GM18526 (cell line): Measurements from ENCODE around the gene CSPG5.

Source experiments
- POLR2A ChIP-seq: IDR thresholded peaks from 3 replicates; pipeline ENCODE4 v1.6.1; 2011; ENCODE audit not compliant: insufficient read length; ENCODE audit errors: extremely low read depth

Gene CSPG5, protein sequence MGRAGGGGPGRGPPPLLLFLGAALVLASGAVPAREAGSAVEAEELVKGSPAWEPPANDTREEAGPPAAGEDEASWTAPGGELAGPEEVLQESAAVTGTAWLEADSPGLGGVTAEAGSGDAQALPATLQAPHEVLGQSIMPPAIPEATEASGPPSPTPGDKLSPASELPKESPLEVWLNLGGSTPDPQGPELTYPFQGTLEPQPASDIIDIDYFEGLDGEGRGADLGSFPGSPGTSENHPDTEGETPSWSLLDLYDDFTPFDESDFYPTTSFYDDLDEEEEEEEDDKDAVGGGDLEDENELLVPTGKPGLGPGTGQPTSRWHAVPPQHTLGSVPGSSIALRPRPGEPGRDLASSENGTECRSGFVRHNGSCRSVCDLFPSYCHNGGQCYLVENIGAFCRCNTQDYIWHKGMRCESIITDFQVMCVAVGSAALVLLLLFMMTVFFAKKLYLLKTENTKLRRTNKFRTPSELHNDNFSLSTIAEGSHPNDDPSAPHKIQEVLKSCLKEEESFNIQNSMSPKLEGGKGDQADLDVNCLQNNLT

DNA sequence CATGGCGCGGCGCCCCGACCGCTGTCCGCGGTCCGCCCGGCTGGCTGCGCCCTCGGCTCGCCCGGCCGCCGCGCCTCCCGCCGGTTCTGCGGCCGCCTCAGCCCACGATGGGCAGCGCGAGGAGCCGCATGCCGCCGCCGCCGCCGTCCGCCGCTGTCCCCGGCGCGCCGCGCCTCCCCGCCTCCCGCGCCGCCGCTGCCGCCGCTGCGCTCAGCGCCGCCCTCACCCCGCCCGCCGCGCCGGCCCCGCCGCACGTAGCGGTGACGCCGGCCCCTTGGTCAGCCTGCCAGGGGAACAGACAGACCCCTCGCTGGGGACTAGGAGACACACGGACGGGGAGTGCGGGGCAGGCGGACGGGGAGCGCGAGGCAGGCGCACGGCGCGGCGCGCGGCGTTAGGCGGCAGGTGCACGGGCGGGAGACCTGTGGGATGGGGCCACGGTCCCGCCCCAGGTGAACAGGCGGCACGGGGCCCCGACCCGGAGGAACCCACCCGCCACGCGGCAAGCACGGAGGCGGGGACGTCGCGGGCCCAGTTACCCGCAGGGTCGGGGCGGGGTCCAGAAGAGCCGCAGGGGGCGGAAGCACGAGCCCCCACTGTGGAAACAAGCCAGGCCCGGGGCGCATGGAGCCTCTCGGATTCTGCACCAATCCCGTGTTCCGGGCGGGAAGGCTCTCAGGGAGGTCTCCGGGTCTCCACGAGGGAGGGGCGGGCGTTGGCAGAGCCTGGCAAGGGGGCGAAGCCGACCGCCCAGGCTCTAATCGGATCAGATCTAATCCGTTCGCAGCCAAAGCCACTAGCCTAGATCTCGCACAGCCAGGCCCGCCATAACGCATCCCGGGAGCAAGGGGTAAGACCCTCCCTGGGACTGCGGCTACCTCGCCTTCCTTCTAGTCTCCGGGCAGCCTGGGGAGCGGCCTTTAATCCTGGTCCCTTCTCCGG is at the start of gene CSPG5:
CSPG5 (minus strand) TSS at position 175 of the 942 bp plus-strand sequence; CDS start at position 3, 172 bp downstream.
- no peak for TF ChIP-seq POLR2A

DNA sequence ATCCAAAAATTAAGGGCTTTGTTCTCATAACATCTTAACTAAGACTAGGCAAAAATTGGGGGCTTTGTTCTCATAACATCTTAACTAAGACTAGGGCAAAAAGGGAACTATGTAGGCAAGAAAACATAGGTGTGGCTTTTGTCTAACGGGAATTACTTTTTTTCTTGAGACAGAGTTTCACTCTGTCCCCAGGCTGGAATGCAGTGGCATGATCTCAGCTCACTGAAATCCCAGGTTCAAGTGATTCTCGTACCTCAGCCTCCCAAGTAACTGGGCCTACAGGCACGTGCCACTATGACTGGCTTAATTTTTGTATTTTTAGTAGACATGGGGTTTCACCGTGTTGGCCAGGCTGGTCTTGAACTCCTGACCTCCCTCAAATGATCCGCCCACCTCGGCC is 49.8 kb upstream of the CSPG5 start:
- TF ChIP-seq POLR2A = no peak

DNA sequence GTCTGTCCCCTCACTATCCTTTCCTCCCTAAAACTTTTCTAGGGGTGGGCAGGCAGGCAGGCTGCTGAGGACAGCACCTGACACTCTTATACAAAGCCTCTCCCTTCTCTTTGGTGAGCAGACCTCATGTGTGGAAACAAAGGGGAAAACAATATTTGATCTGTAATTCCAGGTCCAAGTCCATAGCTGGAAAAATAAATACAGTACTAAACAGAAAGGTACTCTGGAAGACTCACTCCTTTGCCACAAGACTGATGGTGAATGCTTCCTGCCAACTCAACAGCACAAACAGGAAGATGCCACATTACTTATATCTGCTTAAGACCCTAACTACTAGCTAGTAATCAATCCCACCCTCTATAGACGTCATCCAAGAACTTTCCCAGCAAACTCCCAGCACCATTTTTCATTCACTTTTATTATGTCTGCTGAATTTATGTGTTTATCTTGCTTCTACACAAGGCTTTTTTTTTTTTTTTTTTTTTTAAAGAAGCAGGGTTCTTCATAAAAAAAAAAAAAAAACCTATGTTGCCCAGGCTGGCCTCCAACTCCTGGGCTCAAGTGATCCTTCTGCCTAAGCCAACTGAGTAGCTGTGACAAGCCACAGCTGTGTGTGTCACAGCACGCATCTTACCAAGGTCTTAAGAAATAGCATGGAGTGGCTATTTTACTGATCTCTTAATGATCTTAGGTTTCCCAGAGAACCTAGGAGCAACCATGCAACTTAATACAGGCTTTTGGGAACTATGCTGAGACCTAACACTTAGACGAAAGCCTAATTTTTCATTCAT is 44.2 kb upstream of the CSPG5 start:
- no peak for TF ChIP-seq POLR2A

DNA sequence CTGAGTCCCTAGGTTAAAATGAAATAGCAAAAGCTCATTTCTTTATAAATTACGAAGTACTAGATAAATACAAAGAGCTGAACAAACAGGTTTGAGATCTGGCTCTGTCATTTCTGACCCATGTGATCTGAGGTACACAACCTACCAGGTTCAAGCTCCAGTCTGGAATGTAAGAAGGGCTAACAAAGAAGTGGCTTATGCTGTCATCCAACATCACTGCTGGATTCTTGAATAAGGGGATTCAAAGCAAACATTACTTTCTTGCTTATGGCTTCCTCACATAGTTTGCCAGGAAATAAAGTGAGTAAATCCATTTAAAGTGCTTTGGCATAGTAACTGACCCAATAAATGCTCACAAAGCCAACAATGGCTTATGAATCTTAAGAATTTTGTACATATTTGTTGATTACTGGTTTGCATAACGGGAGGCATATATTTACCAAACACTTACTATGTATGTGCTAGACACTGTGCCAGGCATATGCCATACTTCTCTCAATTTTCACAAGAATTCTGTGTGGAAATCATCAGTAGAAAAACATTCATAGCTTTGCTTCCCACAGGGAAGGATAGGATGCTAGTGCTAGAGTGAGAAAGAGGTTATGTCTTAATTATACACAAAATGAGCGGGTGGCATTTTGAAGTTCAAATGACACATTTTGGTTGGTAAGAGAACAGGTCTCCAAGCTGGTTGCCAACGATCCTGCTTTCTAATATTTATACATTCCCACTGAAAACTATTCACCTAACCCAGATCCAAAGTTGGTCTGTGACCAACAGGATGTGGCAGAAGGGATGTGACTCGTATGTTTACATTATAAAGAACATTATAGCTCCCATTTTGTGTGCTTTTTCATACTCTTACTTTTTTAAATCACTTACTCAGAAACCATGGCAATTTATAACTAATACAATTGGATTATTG is 38.7 kb upstream of the CSPG5 start:
- TF ChIP-seq POLR2A = no peak

DNA sequence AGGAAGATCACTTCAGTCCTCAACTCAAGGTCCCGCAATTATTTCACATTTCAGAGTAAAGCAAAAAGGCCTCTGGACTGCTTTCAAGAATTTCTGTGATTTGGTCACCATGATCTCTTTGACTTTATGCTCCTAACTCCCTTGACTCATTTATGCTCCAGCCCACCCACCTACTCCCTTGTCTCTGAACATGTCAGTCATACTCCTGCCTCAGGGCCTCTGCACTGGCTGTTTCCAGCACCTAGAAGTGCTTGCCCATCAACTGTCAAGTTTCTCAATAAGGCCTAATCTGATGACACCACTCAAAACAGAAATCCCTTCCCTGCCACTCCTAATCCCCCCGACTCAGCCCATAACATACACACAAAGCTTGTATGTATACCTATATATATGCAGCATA is 36.1 kb upstream of the CSPG5 start:
- TF ChIP-seq POLR2A = no peak

DNA sequence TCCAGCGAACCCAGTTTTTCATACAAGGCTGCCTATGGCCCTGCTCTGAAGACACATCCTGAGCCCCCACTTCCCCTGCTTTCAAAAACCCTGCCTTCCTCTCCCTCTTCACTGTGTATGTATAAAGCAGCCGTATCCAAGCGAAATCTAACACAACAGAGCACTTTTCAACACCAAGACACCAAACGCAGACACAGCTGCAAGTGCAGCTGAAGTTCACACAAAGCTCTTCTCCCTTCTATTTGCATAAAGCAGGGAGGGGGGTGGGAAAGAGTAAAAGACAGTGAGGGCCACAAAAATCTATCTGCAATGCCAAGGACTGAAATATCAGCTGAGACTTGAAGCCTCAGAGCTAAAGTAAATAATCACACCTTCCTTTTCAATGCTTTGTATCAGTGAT is 35.1 kb upstream of the CSPG5 start:
- no peak for TF ChIP-seq POLR2A

DNA sequence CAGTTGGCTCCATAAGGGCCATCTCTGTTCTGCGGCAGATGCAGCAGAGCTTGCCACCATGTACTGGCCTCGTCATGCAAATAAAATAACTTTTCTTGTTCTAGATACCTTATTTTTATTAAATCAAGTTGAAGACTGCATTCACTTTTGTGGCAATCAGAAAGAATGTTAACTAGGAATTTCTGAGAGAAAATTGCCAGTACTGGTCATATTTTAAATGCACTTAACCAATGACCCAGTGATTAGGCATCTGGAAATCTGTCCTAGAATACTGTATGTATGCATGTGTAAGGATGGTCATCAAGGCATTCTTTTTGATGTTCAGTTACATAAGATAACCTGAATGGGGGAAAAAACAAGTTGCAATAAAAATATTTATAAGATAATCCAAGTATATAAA is 34.2 kb upstream of the CSPG5 start:
- TF ChIP-seq POLR2A = no peak

DNA sequence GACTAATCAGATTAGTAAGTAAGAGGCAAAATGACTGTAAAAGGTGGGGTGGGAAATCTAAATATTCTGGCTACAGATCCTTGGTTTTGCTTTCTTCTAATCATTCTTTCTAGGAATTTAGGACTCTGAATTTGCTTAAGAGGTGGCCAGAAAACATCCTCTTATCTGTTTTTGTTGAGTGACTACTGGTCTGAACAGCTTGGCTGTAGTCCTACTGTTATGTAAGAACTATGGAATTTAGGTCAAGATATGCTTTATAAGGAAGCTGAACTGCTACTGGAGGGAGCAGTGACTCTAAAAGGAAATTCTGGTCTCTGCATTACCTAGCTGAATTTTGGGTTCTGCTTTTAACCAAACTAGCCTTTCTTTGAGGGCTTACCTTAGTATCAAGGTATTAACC is 33.5 kb upstream of the CSPG5 start:
- no peak for TF ChIP-seq POLR2A

DNA sequence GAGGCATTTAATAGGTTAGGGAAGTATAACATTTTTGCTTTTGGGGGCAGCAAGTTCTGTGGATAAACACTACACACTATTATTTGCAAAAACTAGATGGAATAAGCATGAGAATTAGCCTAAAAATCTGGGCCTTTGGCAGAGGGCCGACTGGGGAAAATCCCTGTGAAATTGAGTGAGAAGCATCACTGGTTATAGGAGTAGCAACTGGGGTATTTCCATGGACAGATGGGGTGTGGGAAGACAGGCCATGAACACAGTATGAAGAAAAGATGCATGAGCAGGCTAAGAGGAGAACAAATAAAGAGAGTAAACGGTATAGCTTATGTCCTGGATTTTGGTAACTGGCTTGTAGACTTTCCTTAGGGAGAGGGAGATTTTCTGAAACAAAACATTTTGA is 32.9 kb upstream of the CSPG5 start:
- no peak for TF ChIP-seq POLR2A

DNA sequence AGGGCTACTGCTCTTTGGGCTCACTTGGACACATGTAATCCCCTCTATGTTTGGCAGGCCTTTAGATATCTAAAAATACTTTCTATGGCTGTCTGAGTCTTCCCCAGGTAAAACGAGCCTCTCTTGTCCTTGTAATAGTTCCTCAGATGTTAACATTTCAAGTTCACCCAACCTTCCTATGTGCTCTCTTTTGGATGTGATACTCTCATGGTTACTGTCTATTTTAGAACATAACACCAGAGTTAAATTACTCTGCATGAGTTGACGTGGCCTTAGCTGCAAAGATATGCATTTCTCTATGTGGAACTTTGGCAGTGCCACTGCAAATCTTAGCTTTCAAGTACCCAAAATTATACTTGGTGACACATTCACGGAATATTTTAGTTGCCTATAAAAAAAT is 31.9 kb upstream of the CSPG5 start:
- TF ChIP-seq POLR2A = no peak

DNA sequence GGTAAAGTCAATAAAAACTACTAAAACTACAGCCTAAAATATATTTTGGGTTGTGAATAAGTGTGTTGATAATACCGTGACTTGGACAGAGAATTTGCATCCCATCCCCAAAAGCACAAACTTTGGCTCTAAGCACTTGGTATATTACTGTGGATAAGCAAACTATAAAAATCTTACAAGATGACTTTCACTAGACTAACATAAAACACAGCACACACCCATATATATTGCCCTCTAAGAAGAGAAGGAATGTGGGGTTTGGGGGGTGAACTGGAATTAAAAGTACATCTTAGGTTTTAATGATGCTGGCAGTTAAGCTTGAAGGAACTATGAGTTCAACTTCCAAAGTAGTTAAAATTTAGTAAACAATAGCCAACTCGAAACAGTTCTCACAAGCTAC is 28.7 kb upstream of the CSPG5 start:
- no peak for TF ChIP-seq POLR2A

DNA sequence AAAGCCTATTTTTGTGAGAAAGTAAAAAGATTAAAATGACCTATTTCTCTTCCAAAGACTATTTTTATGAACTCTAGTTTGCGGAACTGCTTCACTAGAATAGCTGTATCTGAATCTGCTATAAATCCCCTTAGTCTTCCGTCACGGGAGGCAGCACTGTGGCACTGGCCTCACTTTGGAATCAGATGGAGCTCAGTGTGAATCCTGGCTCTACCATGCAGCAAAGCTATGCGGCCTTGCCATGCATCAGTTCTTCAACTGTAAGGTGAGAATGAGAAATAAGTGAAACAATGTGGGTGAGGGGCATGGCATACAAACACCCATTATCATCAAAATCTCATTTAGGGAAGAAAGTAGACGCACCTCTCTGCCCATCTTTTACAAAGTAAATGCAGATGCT is 27.5 kb upstream of the CSPG5 start:
- no peak for TF ChIP-seq POLR2A

DNA sequence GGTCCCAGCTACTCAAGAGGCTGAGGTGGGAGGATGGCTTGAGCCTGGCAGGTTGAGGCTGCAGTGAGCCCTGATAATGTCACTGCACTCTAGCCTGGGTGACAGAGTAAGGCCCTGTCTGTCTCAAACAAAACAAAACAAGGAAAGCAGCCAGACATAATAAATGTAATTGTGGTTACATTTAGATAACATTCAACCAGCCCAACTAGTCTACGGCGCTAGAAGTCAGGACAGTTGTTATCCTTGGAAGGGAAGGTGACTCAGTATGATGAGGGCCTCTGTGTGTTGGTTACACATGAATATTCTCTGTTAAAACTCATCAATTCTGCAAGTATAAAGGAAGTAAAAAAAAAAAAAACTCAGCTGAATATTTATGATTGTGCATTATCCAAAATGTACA is 27.0 kb upstream of the CSPG5 start:
- TF ChIP-seq POLR2A = no peak

DNA sequence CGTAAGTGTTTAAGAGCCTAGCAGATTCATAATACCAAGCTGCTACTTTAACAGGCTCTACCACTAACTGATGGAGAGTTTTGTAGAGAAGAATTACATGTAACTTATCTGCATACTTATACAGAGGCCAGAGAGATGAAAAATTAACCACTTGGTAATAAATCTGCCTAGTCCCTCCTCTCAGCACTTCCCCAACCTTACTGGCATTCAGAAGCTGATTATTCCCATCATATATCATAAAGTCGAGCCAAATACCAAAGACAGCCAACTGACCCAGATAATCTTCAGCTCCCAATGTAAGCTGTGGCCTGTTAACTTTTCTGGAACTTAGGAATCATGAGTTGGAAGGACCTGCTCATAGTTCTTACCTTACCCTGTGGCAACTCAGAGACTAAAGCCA is 25.5 kb upstream of the CSPG5 start:
- TF ChIP-seq POLR2A = no peak
